Duodenal mucosa (tissue), 2 donors: ENCODE results near the gene DPH3.

ENCODE experiments used
- H3K27ac ChIP-seq: one replicate; pipeline ENCODE4 v1.7.0; 2013; ENCODE audit warnings: low read depth, low read length
- H3K27me3 ChIP-seq, 2 donors: one replicate each; pipeline ENCODE4 v1.7.0; 2013; ENCODE audit warnings: low read length in 2 of 2, control low read depth in 1 of 2; ENCODE audit not compliant: insufficient read depth in 2 of 2, control insufficient read depth in 1 of 2
- H3K36me3 ChIP-seq, 2 donors: one replicate each; pipeline ENCODE4 v1.7.0; 2013; ENCODE audit warnings: low read length in 2 of 2, control low read depth in 1 of 2; ENCODE audit not compliant: insufficient read depth in 2 of 2, control insufficient read depth in 1 of 2
- H3K4me1 ChIP-seq, 2 donors: one replicate each; pipeline ENCODE4 v1.7.0; 2013; ENCODE audit warnings: low read length in 2 of 2, control low read depth in 1 of 2; ENCODE audit not compliant: insufficient read depth in 2 of 2, control insufficient read depth in 1 of 2
- H3K4me3 ChIP-seq, 2 donors: one replicate each; pipeline ENCODE4 v1.7.0; 2013; ENCODE audit warnings: low read length in 2 of 2, low read depth in 1 of 2
- H3K9ac ChIP-seq, 2 donors: one replicate each; pipeline ENCODE4 v1.7.0; 2013; ENCODE audit warnings: low read length in 2 of 2, low read depth in 1 of 2
- H3K9me3 ChIP-seq, 2 donors: one replicate each; pipeline ENCODE4 v1.7.0; 2013; ENCODE audit warnings: low read length in 2 of 2, control low read depth in 1 of 2; ENCODE audit not compliant: control insufficient read depth in 1 of 2

DPH3 gene

GRCh38 chr3:16236856-16237393 is 27.8 kb downstream of the DPH3 start:
- H3K4me3 ChIP-seq = no peak overlapping the region
- no peak overlapping the region for H3K27ac ChIP-seq
- H3K4me1 ChIP-seq = no peaks in the 10 kb centered on the region
- H3K9ac ChIP-seq = no peak overlapping the region
- no peaks in the 10 kb centered on the region for H3K9me3 ChIP-seq
- no peaks in the 10 kb centered on the region for H3K36me3 ChIP-seq
- no peaks in the 10 kb centered on the region for H3K27me3 ChIP-seq

- no peaks in the 10 kb centered on the region for H3K9me3 ChIP-seq
- H3K9ac ChIP-seq = no peak overlapping the region
- H3K4me1 ChIP-seq = no peaks in the 10 kb centered on the region
- H3K27me3 ChIP-seq = no peaks in the 10 kb centered on the region
- H3K36me3 ChIP-seq = no peaks in the 10 kb centered on the region
- H3K4me3 ChIP-seq = no peak overlapping the region
- no peak overlapping the region for H3K27ac ChIP-seq
Measured at GRCh38 chr3:16236030-16236639, 28.6 kb downstream of the DPH3 start.

- H3K27me3 ChIP-seq = no peaks in the 10 kb centered on the region
- no peak overlapping the region for H3K4me3 ChIP-seq
- H3K9ac ChIP-seq = no peak overlapping the region
- no peaks in the 10 kb centered on the region for H3K4me1 ChIP-seq
- H3K9me3 ChIP-seq = no peaks in the 10 kb centered on the region
- no peak overlapping the region for H3K27ac ChIP-seq
- no peaks in the 10 kb centered on the region for H3K36me3 ChIP-seq
Measured at GRCh38 chr3:16234281-16234680, 30.5 kb downstream of the DPH3 start.

- Histone ChIP-seq H3K27me3 (no peaks in the 10 kb centered on the region), H3K4me3 (no peak overlapping the region), H3K4me1 (no peaks in the 10 kb centered on the region), H3K9me3 (no peaks in the 10 kb centered on the region), H3K9ac (no peak overlapping the region), H3K36me3 (no peaks in the 10 kb centered on the region), H3K27ac (no peak overlapping the region)
Measured at GRCh38 chr3:16233806-16234205, 30.9 kb downstream of the DPH3 start.

GRCh38 chr3:16231983-16232382 is 32.8 kb downstream of the DPH3 start:
- Histone ChIP-seq H3K4me3 (no peak overlapping the region), H3K27me3 (no peaks in the 10 kb centered on the region), H3K4me1 (no peaks in the 10 kb centered on the region), H3K27ac (no peak overlapping the region), H3K36me3 (no peaks in the 10 kb centered on the region), H3K9me3 (no peaks in the 10 kb centered on the region), H3K9ac (no peak overlapping the region)

DNA sequence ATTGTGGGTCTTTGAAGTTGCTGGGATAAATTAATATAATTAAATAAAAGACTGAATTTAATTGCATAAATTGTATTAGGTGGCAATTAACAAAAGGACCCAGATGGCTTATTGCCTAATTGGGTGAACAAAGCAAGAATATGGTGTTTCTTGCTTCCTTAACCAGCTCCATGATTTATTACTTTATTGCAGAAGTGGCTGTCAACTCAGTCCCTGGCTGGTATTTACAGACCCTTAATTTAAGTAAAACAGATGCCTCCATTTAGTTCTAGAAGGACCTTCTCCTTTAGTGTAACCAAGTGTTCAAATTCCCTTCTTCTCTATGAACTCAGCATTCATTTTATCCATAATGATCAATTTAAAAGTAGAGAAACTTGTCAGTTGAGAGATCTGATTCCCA is 35.1 kb downstream of the DPH3 start:
- H3K9ac ChIP-seq = no peak overlapping the region
- H3K27ac ChIP-seq = no peak overlapping the region
- no peaks in the 10 kb centered on the region for H3K4me1 ChIP-seq
- no peaks in the 10 kb centered on the region for H3K9me3 ChIP-seq
- H3K27me3 ChIP-seq = no peaks in the 10 kb centered on the region
- no peak overlapping the region for H3K4me3 ChIP-seq
- no peaks in the 10 kb centered on the region for H3K36me3 ChIP-seq

DNA sequence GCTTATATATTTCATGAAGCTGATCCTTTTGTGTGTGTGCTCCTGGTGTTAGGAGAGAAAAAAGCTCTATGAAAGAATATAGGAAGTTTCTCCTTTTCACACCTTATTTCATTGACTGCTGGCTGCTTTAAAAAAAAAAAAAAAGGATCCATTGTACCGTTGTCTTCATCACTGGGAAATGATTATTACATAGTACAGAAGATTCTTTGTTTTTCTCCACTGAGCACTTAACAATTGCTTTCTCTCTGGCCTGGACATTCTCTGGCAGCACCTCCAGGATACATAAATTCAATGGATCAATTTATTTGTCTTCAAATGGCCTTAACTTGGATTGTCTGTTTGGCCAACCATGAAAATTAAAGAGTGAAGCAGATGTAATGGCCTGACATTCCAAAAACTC is 37.2 kb downstream of the DPH3 start:
- no peak overlapping the region for H3K9ac ChIP-seq
- no peaks in the 10 kb centered on the region for H3K9me3 ChIP-seq
- H3K27ac ChIP-seq = no peak overlapping the region
- H3K4me1 ChIP-seq = no peaks in the 10 kb centered on the region
- no peaks in the 10 kb centered on the region for H3K36me3 ChIP-seq
- H3K27me3 ChIP-seq = no peaks in the 10 kb centered on the region
- H3K4me3 ChIP-seq = no peak overlapping the region

DNA sequence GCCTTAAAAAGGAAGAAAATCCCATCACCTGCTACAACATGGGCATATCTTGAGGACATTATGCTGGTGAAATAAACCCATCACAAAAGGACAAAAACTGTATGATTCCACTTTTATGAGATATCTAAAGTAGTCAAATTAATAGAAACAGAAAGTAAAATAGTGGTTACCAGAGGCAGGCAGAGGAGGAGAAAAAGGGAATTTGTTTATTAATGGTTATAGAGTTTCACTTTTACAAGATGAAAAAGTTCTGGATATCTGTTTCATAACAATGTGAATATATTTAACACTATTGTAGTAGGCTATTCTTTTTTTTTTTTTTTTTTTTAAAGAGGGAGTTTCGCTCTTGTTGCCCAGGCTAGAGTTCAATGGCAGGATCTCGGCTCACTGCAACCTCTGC is 40.4 kb downstream of the DPH3 start:
- Histone ChIP-seq H3K4me1 (no peaks in the 10 kb centered on the region), H3K9me3 (peaks cover 0 to 4% of the 10 kb centered on the region in 2 donors), H3K27me3 (no peaks in the 10 kb centered on the region), H3K9ac (no peak overlapping the region), H3K4me3 (no peak overlapping the region), H3K27ac (no peak overlapping the region), H3K36me3 (no peaks in the 10 kb centered on the region)

GRCh38 chr3:16222547-16222946 is 42.2 kb downstream of the DPH3 start:
- H3K27ac ChIP-seq = no peak overlapping the region
- no peak overlapping the region for H3K9ac ChIP-seq
- no peaks in the 10 kb centered on the region for H3K36me3 ChIP-seq
- no peaks in the 10 kb centered on the region for H3K27me3 ChIP-seq
- peaks cover 0 to 4% of the 10 kb centered on the region in 2 donors for H3K9me3 ChIP-seq
- no peak overlapping the region for H3K4me3 ChIP-seq
- H3K4me1 ChIP-seq = no peaks in the 10 kb centered on the region

DNA sequence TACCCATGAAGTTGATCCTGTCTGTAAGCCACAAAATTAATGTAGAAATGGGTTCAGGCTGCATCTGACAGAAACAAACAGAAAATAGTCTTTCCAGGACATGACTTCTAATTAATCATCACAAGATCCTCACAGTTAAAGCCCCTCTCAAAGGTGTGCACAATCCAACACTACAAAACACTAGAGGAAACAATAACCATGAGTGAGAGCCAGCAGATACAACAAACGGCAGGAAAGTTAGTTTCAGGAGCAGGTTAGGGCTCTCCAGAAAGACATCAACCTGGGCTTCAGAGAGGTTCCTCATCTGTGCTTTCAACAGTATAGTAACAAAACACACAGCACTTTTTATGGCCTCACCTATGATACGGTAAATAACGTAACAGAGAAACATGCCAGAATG is 42.8 kb downstream of the DPH3 start:
- H3K36me3 ChIP-seq = no peaks in the 10 kb centered on the region
- no peaks in the 10 kb centered on the region for H3K27me3 ChIP-seq
- peaks cover 0 to 4% of the 10 kb centered on the region in 2 donors for H3K9me3 ChIP-seq

More for the DNA sequence above, 42.8 kb downstream of the DPH3 start:
- Histone ChIP-seq H3K4me1 (no peaks in the 10 kb centered on the region), H3K9ac (no peak overlapping the region), H3K4me3 (no peak overlapping the region), H3K27ac (no peak overlapping the region)
